GM19238 (cell line): Measurements from ENCODE around the gene IDH2.

Source experiments
- DNase-seq: peaks from one replicate; pipeline ENCODE4 v3.0.0; 2011; ENCODE audit warnings: low spot score; ENCODE audit not compliant: insufficient read length

The IDH2 gene

DNA sequence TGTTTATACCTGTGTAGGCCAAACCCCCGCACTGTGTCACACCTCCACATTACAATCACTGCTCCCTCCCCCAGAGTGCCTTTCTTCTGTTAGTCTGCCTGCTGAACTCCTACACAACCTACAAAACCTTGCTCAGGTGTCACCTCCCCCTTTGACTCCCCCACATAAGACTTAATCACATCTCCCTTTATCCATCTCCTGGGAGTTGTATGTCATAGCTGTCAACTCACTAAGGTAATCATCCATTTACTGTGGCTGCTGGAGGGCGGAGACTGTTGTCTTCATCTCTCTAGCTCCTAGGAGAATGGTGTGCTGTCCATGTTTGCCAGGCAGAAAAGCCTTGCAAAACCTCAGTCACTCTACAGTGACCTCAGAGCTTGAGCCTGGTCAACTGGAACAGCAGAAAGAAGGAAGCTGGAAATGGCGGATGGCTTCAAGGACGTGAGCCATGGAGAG lies 57.3 kb downstream of the IDH2 start:
- no peak for DNase-seq

DNA sequence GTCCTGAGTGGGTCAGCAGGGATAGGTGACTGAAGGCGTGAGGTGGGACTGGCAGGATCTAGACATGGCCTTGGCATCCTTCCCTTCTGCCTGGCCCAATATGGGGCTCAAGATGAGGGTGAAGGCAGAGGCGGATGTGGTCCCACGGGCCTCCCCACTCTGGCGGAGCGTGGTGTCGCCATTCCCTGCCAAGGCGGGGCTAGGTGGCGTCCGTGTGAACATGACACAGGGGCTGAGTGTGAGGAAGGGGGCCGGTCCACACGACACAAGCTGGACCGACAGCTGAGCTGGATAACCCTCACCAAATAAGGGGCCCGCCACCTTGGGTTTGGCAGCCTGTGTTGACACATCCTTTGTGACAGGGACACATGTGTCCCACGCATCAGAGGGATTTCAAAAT lies 58.1 kb downstream of the IDH2 start:
- DNase-seq, result no peak

DNA sequence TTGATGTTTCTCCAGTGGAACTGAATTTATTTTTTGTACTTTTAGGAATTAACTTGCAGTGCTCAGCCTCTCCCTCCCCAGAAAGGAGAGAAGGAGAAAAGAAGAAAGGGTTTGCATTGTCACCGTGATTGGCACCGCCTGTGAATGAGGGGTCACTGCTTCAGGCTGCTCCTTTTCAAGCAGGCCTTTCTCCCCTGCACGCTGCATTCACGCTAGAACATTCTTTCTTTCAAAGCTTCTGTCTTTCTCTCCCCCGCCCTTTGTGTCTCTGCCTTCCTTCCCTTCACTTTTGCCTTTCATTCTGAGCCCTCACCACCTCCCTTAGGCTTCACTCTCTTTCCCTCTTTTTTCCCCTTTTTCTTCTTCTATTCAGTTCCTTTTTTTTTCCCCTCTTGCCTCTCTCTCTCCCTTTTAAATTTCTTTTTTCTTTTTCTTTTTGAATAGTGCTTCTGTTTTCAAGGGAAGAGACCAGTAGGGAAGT lies 58.7 kb downstream of the IDH2 start:
- no peak for DNase-seq

DNA sequence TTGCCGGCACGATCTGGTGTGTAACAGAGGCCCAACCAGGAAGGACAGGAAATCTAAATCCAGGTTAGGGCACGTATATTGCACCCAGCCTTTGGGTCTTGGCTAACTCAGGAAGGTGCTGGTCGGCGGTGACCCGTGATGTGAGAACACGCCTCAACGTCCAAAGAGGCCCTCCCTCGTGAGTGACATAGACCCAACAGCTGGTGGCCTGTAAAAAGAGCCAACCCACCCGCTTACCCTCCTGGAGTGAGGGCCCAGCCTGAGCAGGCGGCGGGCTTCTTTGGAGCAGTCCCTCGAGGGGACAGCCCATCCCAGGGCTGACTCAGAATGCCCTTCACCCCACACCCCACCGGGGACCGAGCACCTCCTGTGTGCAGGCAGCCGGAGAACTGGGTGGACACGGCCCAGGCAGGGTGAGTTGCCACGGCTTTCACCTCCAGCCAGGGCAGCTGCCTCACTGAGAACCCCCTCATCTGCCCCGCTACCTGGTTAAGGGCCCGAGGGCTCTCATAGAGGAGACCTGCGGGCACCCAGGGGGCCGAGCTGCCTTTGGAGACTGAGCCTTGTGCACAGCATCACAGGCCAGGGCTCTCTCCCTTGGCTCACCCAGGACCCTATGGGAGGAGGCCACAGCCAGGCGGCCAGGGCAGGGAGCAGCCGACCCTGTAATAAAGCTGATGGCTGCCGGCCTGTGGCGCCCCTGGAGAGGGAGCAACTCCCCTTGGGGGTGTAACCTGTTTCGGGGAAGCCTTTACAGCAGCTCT lies 59.3 kb downstream of the IDH2 start:
- DNase-seq, result no peak

DNA sequence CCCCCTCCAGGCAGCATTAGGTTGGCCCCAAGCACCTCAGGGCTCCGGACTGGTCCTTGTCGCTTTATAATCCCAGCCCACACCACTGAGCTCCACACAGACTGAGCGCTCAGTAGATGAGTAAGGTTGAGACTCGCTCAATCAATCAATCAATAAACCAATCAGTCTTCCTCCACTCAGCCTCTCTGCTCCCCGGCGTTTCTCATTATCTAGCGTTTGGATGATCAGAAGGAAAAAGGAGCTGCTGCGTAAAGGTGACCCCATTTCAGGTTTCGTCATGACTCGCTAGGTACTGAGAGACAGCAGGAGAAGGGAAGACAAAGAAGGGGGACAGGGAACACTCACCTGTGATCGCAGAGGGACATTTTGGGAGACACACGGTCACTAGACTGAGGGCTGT lies 59.9 kb downstream of the IDH2 start:
- no peak for DNase-seq

DNA sequence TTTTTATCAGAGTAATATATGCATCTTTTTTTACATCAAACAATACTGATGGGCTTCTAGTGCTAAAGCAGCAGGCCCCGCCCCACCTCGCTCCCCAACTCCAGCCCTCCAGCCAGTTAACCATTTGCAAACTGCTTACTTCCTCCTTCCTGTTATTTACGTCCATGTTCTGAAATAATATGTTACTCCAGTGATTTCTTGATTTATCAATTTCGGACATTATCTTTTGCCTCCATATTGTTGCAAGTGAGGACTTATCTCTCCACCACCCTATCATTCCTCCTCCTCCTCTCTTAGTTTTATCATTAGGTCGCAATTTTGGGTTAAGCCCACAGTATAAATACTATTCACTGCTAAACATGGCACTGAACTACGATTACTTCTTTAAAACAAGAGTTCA lies 61.6 kb downstream of the IDH2 start:
- DNase-seq, result no peak

DNA sequence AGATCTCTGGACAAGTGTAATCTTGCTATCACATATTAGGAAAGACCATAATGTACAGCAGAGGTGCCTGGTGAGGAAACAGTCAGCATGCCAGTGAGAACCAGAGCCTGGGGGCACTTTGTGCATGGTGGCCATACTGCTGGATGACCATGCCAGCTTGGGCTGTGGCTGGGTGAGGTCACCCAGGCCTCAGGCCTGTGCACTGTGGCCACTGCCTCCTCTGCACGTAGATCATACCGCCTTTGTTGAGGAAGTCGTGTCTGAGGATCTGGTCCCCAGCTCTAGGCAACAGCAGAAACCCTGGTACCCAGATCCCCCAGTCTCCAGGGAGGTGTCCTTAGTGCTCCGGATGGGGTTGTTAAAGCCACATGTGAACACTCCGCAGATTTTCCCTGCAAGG lies 62.3 kb downstream of the IDH2 start:
- DNase-seq, result no peak

DNA sequence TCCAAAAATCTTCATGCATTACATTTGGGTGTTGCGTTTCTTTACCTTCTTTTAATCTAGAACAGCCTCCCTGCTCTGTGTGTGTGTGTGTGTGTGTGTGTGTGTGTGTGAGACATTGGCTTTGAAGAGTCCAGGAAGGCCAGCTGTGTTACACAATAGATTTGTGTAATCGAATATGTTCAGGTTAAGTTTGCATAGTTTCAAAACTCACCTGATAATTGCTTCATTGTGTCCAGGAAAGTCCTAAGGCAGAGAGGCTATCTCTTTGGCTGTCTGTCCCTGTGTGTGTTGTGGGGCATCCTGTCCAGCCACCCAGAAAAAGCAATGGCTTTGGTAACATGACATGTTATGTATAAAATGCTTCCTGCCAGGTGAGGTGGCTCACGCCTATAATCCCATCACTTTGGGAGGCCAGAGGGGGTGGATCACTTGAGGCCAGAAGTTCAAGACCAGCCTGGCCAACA lies 63.6 kb downstream of the IDH2 start:
- DNase-seq, result no peak

DNA sequence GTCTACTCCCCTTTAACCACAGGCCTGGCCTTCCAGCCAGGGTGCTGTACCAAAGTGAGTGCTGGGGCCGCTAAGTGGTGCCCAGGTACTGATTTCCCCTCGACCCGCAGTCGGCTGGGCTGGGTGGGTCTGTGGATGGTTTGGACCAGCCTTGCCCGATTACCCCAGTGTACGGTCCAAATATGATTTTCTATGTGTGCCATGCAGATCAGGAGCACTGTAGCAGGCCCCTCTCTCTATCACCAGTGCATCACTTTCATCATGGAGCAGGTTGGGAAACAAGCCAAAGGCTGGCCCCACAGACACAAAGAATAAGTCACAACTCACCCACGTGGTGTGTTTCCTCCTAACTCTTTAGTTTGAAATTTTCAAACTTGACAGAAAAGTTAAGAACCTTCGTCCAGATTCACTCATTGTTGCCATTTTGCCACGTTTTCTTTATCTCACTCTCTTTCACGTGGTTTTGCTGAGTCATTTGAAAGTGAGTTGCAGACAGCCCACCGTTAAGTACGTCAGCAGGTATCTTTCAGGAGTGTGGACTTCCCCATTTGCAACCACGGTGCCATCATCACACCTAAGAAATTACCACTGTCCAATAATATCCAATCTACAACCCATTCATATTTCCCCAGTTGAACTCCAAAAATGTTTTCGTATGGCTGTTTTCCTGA lies 64.2 kb downstream of the IDH2 start:
- DNase-seq, result peak; percentile 46

DNA sequence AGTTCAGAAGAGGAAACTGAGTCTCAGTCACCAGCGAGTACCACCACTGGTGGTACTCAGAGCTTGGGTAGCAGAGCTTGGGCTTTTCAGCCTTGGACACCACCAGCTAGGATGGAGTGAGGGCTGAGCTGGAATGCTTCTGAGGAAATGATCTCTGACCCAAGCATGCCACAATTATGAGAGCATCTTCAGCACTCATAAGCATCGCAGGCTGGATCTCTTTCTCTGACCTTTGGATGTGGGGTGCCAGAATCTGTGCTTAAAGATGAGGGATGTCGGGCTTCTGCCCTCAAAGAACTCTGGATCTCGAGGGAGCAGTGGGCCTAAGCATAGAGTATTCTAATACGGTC lies 64.8 kb downstream of the IDH2 start:
- DNase-seq, result no peak

DNA sequence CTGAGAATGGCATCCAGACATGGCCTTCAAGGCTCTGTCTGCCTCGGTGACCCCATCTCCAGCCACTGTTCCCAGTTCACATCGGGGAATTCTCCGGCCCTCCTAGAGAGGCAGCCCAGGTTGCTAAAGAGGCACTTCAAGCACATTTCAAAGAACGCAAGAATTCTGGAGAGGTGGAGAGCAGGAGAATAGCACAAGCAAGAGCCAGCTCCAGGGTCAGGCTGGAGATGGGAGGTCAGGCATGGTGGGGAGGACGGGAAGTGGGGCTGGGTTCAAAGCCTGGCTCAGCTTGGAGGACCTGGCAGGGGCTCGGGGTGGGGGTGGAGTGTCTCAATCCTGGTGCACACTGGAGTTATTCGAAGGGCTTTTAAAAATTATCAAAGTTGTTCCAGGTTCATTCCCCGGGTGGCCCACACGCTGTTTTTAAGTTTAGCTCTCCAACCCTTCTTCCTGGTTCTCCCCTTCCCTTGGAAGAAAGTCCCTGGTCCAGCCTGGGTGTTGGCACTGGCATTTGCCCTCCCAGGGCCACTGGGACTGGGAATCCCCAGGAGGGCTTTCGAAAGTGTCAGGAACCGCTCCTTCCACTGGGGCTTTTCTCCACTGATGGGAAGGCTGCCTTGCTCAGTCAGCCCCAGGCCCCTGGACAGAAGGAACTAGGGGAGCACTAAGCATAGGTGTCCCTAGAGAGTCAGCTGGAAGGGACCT lies 65.3 kb downstream of the IDH2 start:
- no peak for DNase-seq

DNA sequence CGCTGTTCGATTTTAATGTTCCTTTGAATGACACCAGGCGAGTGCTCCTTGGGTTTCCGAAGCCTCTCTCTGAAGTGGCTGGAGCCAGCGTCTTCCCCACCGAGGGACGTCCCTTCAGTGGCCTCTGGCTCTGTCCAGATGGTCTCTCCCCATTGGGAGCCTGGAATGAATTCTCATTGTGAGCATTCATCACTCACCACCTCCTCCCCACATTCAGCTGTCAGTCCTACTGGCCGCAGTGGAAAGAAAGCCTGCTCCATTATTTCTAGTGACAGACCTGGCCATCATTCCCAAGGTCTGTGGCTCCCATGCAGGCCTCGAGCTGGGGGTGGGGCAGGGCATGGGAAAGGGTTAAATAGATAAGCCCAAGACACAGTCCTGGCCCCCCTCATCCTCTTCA lies 65.9 kb downstream of the IDH2 start:
- DNase-seq, result no peak

DNA sequence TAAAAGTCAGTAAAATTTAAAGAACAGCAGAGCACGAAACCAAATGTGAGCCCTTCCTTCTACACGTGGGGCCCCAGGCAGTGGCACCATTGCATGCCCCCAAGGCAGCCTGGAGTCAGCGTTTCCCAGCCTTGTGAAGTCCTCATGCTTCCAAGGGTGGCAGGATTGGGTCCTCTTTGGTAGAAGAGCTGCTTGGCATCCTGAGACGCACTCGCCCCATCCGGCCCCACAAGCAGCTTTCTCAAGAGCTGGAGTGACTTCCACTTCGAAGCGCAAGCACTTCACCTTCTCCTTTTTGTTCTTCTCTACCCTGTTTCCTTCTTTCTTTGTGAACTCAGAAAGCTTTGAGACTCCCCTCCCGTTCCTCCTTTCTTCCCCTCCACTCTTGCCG lies 66.4 kb downstream of the IDH2 start:
- DNase-seq, result no peak

DNA sequence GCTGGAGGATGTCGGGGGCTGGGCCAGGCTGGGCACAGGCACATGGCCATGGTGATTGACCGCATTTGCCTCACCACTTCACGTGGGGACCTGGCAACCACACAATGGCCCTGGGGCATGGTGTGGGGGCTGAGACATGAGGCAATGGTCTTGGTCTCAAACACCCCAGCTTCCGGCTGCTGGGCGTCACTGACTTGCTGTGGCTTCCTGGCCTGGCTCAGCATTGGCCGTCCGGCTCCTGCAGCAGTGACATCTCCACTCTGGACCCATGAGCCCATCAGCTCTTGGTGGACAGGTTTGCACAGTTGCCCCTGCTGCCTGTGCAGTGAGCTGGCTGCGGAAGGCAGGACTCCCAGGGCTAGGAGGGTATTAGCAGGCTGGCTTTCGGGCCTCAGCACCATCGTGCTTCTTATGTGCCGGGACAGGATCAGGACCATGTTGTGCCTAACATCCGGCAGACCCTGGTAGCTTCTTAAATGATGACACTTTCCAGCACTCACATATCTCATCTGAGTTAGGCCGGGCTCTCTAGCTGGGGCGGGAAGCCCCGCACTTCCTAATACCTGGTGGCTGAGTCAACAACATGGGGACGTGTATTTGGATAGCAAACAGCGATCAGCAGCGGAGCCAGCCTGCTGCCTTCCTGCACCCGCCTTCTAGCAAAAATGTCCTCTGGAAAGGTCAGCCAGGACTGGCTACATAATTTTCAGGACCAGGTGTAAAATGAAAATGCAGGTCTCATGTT lies 67.0 kb downstream of the IDH2 start:
- DNase-seq, result no peak

DNA sequence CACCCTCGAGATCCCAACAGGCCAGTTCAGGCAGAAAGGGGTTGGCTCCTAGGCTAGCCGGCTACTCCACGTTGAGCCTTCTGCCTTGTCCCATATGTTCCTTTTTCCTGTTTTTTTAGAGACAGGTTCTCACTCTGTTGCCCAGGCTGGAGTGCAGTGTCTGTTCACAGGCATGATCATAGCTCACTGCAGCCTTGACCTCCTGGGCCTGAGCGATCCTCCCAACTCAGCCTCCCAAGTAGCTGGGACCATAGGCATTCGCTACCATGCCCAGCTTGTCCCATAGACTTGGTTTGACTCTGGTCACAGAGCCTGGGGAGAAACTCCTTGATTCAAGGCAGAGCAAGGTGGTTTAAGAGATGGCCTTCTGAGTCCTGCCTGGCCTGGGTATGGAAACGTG lies 68.8 kb downstream of the IDH2 start:
- DNase-seq, result no peak
